K562 (cell line): ENCODE results near the gene CISD2. TPM values are rescaled to one million over a fixed set of nuclear protein-coding genes. Genes with fewer than 3 reads are reported as not detected.

Experiments used
- ETV1 ChIP-seq: fragments of 450-650 bp; conservative IDR thresholded peaks from 2 replicates; pipeline ENCODE4 v1.6.1; 2016; ENCODE audit warnings: missing genetic modification characterization, control low read depth, low read depth, missing compliant biosample characterization
- FOXK2 ChIP-seq, 2 experiments: fragments of 450-650 bp; IDR thresholded peaks in 1 of 2; conservative IDR thresholded peaks in 1 of 2; 2 replicates each; pipeline ENCODE4 v1.6.1; 2016; ENCODE audit warnings: low read depth in 2 of 2, mild to moderate bottlenecking in 1 of 2
- GATAD2A ChIP-seq: fragments of 450-650 bp; IDR thresholded peaks from 2 replicates; pipeline ENCODE4 v1.6.1; 2017
- HMBOX1 ChIP-seq: sonication (generic); IDR thresholded peaks from 2 replicates; pipeline ENCODE4 v1.6.1; 2016
- RNF2 ChIP-seq: sonication (generic); IDR thresholded peaks from 2 replicates; pipeline ENCODE4 v1.6.1; 2016
- SIX5 ChIP-seq, 2 experiments: IDR thresholded peaks; 2 replicates each; pipeline ENCODE4 v1.6.1; 2011; ENCODE audit warnings: low read length in 2 of 2, borderline replicate concordance in 1 of 2, low read depth in 1 of 2, mild to moderate bottlenecking in 1 of 2, moderate library complexity in 1 of 2; ENCODE audit not compliant: insufficient read depth in 1 of 2
- SMAD4 ChIP-seq: fragments of 250-450 bp; sonication (Bioruptor Pico); conservative IDR thresholded peaks from 2 replicates; pipeline ENCODE4 v1.8.0; 2021; ENCODE audit warnings: inconsistent platforms, mild to moderate bottlenecking, moderate library complexity
- VEZF1 ChIP-seq: fragments of 200-800 bp; sonication (Bioruptor generic); IDR thresholded peaks from 2 replicates; pipeline ENCODE4 v1.6.1; 2017; ENCODE audit warnings: missing genetic modification characterization, missing compliant biosample characterization
- ZBTB49 ChIP-seq: sonication (generic); formaldehyde crosslinking; IDR thresholded peaks from 2 replicates; pipeline ENCODE4 v1.8.0; 2022; ENCODE audit warnings: missing genetic modification reagents, mild to moderate bottlenecking, borderline replicate concordance
- ZNF551 ChIP-seq: fragments of 250-450 bp; sonication (Bioruptor Pico); IDR thresholded peaks from 2 replicates; pipeline ENCODE4 v1.5.0; 2021; ENCODE audit warnings: mild to moderate bottlenecking, moderate library complexity
- ZNF609 ChIP-seq: sonication (generic); formaldehyde crosslinking; IDR thresholded peaks from 2 replicates; pipeline ENCODE4 v1.8.1; 2023; ENCODE audit warnings: missing genetic modification reagents, mild to moderate bottlenecking, borderline replicate concordance
- polyA plus RNA-seq, 8 experiments: library from polyadenylated mRNA; depleted of rRNA in 4 of 8; stranded (reverse) in 5 of 8; unstranded in 3 of 8; fragments of >200 nt; fragmentation: Nextera tagmentation in 2 of 8; fragmentation: Illumina TruSeq in 1 of 8; extraction: Ambion mirVana in 2 of 8; extraction: Trizol in 1 of 8; gene quantifications; 2 replicates each; pipeline versions ENCODE4 v1.2.1 to v1.2.3, GENCODE V29; 2011 to 2014; ENCODE audit warnings: inconsistent platforms in 1 of 8, missing spikeins in 1 of 8
- total RNA-seq, 7 experiments: library from RNA; depleted of rRNA in 6 of 7; stranded (reverse); fragments of >200 nt in 6 of 7; fragmentation: Illumina TruSeq in 2 of 7; extraction: Trizol in 2 of 7; gene quantifications; 2 replicates each; pipeline versions ENCODE4 v1.2.1 to v1.2.3, GENCODE V29; 2011 to 2021; ENCODE audit warnings: low replicate concordance in 1 of 7
- TF ChIP-seq, protein P1 (sequence below): sonication (generic); formaldehyde crosslinking; IDR thresholded peaks from 2 replicates; pipeline ENCODE4 v1.8.1; 2023; ENCODE audit warnings: mild to moderate bottlenecking, missing genetic modification reagents

Gene CISD2
- total and polyA plus RNA-seq, 9 of the 15 experiments (the other 6 are each of a cell fraction or from before 2014, with no cell fraction given), result 37.8 to 91.4 (median 59.8) TPM

DNA sequence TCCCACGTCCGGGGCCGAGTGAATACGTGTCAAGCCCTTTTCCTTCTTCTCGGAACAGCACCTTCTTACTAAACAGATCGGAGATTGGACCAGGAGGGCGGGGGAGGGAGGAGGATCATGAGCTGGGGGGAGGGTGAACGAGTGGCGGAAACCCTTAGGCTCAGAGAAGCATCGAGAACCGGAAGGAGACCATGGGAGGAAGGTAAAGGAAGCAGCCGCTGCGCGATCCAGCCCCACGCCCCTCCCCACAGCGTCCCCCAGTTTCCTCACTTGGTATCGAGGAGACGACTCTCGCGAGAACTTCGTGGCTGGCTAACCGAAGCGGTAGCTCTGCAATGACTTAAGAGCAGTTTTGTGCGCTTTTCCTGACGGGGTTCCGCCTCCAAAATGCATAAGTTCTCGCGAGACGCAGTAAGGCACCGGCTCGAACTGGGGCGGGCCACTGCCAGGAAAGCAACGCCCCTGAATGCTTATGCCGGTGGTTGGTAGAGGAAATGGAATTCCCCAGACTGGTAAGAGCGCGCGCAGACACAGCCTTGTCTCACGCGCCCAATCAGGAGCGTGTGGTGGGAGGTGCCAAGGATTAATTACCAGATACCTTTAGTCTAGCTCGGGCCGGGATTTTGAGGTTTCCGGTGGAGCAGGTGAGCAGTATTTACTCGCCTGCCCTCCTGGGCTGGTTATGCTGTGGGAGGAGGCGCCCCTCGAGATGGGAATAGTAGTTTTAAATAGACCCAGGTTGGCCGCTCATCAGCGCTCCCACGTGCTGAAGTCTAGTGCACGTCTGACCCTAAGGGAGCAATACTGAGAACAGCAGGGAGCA lies 40.9 kb upstream of the CISD2 start (continued):
- TF ChIP-seq, protein P1, sequence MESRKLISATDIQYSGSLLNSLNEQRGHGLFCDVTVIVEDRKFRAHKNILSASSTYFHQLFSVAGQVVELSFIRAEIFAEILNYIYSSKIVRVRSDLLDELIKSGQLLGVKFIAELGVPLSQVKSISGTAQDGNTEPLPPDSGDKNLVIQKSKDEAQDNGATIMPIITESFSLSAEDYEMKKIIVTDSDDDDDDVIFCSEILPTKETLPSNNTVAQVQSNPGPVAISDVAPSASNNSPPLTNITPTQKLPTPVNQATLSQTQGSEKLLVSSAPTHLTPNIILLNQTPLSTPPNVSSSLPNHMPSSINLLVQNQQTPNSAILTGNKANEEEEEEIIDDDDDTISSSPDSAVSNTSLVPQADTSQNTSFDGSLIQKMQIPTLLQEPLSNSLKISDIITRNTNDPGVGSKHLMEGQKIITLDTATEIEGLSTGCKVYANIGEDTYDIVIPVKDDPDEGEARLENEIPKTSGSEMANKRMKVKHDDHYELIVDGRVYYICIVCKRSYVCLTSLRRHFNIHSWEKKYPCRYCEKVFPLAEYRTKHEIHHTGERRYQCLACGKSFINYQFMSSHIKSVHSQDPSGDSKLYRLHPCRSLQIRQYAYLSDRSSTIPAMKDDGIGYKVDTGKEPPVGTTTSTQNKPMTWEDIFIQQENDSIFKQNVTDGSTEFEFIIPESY, result no peak; the same call in 1 of the 2 replicates
- peak; percentile 90 for TF ChIP-seq ETV1
- no peak for TF ChIP-seq ZNF551 (CRISPR knock-in tag)
- TF ChIP-seq VEZF1 (CRISPR knock-in tag), result peak; percentile 90
- TF ChIP-seq ZNF609, result no peak; the same call in 1 of the 2 replicates
- TF ChIP-seq SIX5 (IDR thresholded peaks at IDR 0.05; ENCODE audit: borderline replicate concordance in 1 of 2, insufficient read depth in 1 of 2, low read depth in 1 of 2, low read length in 2 of 2), result 0 out of 4 replicates have a peak, but pooled peaks of 1 of the 2 experiments have one; percentile 14
- TF ChIP-seq FOXK2 (conservative IDR thresholded peaks at IDR 0.05 in 1 of 2, IDR thresholded peaks at IDR 0.05 in 1 of 2; ENCODE audit: low read depth in 2 of 2), result peak; percentile 49 to 69; a peak in 2 of 4 replicates
- peak; percentile 83 for TF ChIP-seq GATAD2A
- peak; percentile 89 for TF ChIP-seq HMBOX1
- peak; percentile 74; the same call in 1 of the 2 replicates for TF ChIP-seq RNF2
- TF ChIP-seq SMAD4 (CRISPR knock-in tag), result peak; percentile 86
- no peak for TF ChIP-seq ZBTB49 (CRISPR knock-in tag)
